ENCODE data around the gene CLEC6A. TPM values are rescaled to one million over a fixed set of nuclear protein-coding genes. Genes with fewer than 3 reads are reported as not detected.

The CLEC6A gene
- total RNA-seq, 1 experiment from 2014 or later, result not detected

- H3K9ac ChIP-seq (ENCODE audit: low read length), result no peak overlapping the region
- intact Hi-C loops (cut with micrococcal nuclease), result no loop called here
- no peak overlapping the region for H2AFZ ChIP-seq (ENCODE audit: low read depth, low read length, poor library complexity, severe bottlenecking)
- no peak overlapping the region for H3K4me3 ChIP-seq (replicated peaks in 1 of 2; ENCODE audit: low read depth in 1 of 2, low read length in 2 of 2)
- no peaks in the 10 kb centered on the region for H3K36me3 ChIP-seq (ENCODE audit: control insufficient read depth in 1 of 2, insufficient read depth in 2 of 2, low read length in 2 of 2)
- BruUV-seq (replicated peaks), result no TSS peak
- no peak for DNase-seq (ENCODE audit: low read depth, low spot score)
- ChIA-PET CTCF (interaction anchor here (0.6 to 3.7 kb wide), 8 partner anchors 8 to 549 kb away, joined by 3 to 16 read pairs (median 4); no protein-coding TSS in a partner anchor), RAD21 (ENCODE audit: low non-redundant PET in 1 of 2, low total read pairs in 2 of 2, uncharacterized antibody in 2 of 2, unreplicated experiment in 2 of 2) (no interaction called here), POLR2A (no interaction called here)
- TF ChIP-seq CTCF (IDR thresholded peaks at IDR 0.05 in 2 of 3, conservative IDR thresholded peaks at IDR 0.05 in 1 of 3; ENCODE audit: borderline replicate concordance in 1 of 3, insufficient read depth in 1 of 3, low read depth in 2 of 3, low read length in 2 of 3) (peak in 1 of 3 experiments; percentile 23; a peak in 1 of 6 replicates), FOSL1 (IDR thresholded peaks at IDR 0.05; ENCODE audit: low read depth) (no peak)
- peaks cover 51% of the 10 kb centered on the region for H3K27me3 ChIP-seq (ENCODE audit: insufficient read depth, low read length)
- no peaks in the 10 kb centered on the region for H3K4me1 ChIP-seq (ENCODE audit: control insufficient read depth in 1 of 2, insufficient read depth in 2 of 2, low read length in 2 of 2)
- H3K27ac ChIP-seq (ENCODE audit: low read depth, low read length), result no peak overlapping the region
- no peak for ATAC-seq
- no peaks in the 10 kb centered on the region for H3K79me2 ChIP-seq (ENCODE audit: insufficient read depth, low read length)
- H3K9me3 ChIP-seq (ENCODE audit: control insufficient read depth in 1 of 2, insufficient read depth in 1 of 2, low read depth in 1 of 2, low read length in 2 of 2), result no peaks in the 10 kb centered on the region
- no peaks in the 10 kb centered on the region for H4K20me1 ChIP-seq (ENCODE audit: insufficient read depth)
- no peak overlapping the region for H3K4me2 ChIP-seq (ENCODE audit: low read length)
- H3K9me2 ChIP-seq (ENCODE audit: insufficient read depth), result no peaks in the 10 kb centered on the region
These were observed 43.9 kb downstream of the CLEC6A start for GRCh38 chr12:8499616-8500015.

GRCh38 chr12:8501720-8502119 is 46.0 kb downstream of the CLEC6A start:
- Histone ChIP-seq H4K20me1 (ENCODE audit: insufficient read depth) (no peaks in the 10 kb centered on the region), H3K9me2 (ENCODE audit: insufficient read depth) (no peaks in the 10 kb centered on the region), H3K9ac (ENCODE audit: low read length) (no peak overlapping the region), H3K27ac (ENCODE audit: low read depth, low read length) (no peak overlapping the region), H3K4me3 (replicated peaks in 1 of 2; ENCODE audit: low read depth in 1 of 2, low read length in 2 of 2) (no peak overlapping the region), H2AFZ (ENCODE audit: low read depth, low read length, poor library complexity, severe bottlenecking) (no peak overlapping the region), H3K9me3 (ENCODE audit: control insufficient read depth in 1 of 2, insufficient read depth in 1 of 2, low read depth in 1 of 2, low read length in 2 of 2) (no peaks in the 10 kb centered on the region), H3K79me2 (ENCODE audit: insufficient read depth, low read length) (no peaks in the 10 kb centered on the region), H3K27me3 (ENCODE audit: insufficient read depth, low read length) (peaks cover 56% of the 10 kb centered on the region), H3K36me3 (ENCODE audit: control insufficient read depth in 1 of 2, insufficient read depth in 2 of 2, low read length in 2 of 2) (no peaks in the 10 kb centered on the region), H3K4me1 (ENCODE audit: control insufficient read depth in 1 of 2, insufficient read depth in 2 of 2, low read length in 2 of 2) (no peaks in the 10 kb centered on the region), H3K4me2 (ENCODE audit: low read length) (no peak overlapping the region)
- intact Hi-C loops (cut with micrococcal nuclease), result no loop called here
- no peak for DNase-seq (ENCODE audit: low read depth, low spot score)
- CTCF ChIA-PET, result interaction anchor here (1.1 to 3.7 kb wide), 2 partner anchors 43 to 547 kb away, joined by 3 to 16 read pairs; no protein-coding TSS in a partner anchor
- RAD21 ChIA-PET (ENCODE audit: low non-redundant PET in 1 of 2, low total read pairs in 2 of 2, uncharacterized antibody in 2 of 2, unreplicated experiment in 2 of 2), result interaction anchor here in 1 of 2 experiments (0.7 kb wide), 1 partner anchor 8 kb away, joined by 3 read pairs; no protein-coding TSS in a partner anchor
- no peak for ATAC-seq
- BruUV-seq (replicated peaks), result no TSS peak
- POLR2A ChIA-PET, result no interaction called here
- TF ChIP-seq ELF1 (IDR thresholded peaks at IDR 0.05; ENCODE audit: borderline replicate concordance, low read depth) (no peak), RAD21 (IDR thresholded peaks at IDR 0.05; ENCODE audit: low read depth) (no peak), EZH2phosphoT487 (IDR thresholded peaks at IDR 0.05; ENCODE audit: borderline replicate concordance) (no peak), CTCF (IDR thresholded peaks at IDR 0.05 in 2 of 3, conservative IDR thresholded peaks at IDR 0.05 in 1 of 3; ENCODE audit: borderline replicate concordance in 1 of 3, insufficient read depth in 1 of 3, low read depth in 2 of 3, low read length in 2 of 3) (no peak), POLR2A (IDR thresholded peaks at IDR 0.05; ENCODE audit: borderline replicate concordance, extremely low read depth, insufficient read depth, insufficient read length) (no peak), CEBPB (IDR thresholded peaks at IDR 0.05; ENCODE audit: low read depth) (no peak), TCF7L2 (IDR thresholded peaks at IDR 0.05; ENCODE audit: borderline replicate concordance, extremely low read depth, insufficient read depth, insufficient read length) (no peak), CBX3 (IDR thresholded peaks at IDR 0.05; ENCODE audit: low read depth) (no peak), POLR2AphosphoS5 (IDR thresholded peaks at IDR 0.05; ENCODE audit: low read depth, low read length) (no peak), SIN3A (IDR thresholded peaks at IDR 0.05; ENCODE audit: low read depth) (no peak)
- TF ChIP-seq, protein P1, sequence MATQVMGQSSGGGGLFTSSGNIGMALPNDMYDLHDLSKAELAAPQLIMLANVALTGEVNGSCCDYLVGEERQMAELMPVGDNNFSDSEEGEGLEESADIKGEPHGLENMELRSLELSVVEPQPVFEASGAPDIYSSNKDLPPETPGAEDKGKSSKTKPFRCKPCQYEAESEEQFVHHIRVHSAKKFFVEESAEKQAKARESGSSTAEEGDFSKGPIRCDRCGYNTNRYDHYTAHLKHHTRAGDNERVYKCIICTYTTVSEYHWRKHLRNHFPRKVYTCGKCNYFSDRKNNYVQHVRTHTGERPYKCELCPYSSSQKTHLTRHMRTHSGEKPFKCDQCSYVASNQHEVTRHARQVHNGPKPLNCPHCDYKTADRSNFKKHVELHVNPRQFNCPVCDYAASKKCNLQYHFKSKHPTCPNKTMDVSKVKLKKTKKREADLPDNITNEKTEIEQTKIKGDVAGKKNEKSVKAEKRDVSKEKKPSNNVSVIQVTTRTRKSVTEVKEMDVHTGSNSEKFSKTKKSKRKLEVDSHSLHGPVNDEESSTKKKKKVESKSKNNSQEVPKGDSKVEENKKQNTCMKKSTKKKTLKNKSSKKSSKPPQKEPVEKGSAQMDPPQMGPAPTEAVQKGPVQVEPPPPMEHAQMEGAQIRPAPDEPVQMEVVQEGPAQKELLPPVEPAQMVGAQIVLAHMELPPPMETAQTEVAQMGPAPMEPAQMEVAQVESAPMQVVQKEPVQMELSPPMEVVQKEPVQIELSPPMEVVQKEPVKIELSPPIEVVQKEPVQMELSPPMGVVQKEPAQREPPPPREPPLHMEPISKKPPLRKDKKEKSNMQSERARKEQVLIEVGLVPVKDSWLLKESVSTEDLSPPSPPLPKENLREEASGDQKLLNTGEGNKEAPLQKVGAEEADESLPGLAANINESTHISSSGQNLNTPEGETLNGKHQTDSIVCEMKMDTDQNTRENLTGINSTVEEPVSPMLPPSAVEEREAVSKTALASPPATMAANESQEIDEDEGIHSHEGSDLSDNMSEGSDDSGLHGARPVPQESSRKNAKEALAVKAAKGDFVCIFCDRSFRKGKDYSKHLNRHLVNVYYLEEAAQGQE (IDR thresholded peaks at IDR 0.05; ENCODE audit: low read depth), result no peak

Measured in HCT116 (cell line).